ENCODE data around the gene RPS25. TPM values are rescaled to one million over a fixed set of nuclear protein-coding genes. Genes with fewer than 3 reads are reported as not detected.

RPS25 gene
- total RNA-seq, 1 donor from 2014 or later: 673 TPM

DNA sequence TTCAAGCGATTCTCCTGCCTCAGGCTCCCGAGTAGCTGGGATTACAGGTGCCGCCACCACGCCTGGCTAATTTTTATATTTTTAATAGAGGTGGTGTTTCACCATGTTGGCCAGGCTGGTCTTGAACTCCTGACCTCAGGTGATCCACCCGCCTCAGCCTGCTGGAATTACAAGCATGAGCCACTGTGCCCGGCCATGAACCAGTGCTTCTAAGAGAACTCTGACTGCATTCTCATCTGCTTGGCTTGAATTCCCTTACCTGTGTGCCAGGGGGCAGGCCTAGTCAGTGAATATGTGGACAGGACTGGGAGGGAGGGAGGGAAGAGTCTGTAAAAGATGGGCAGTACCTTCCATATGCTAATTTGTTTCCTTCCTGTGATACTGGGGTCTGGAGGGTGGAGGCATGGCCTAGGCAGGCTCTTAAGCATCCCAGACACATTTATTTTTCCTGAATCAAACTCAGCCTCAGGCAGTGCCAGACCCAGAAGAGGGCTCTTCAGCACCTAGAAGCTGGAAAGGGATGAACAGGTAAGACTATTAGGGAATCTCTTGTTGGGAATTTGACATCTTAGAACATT is 6.6 kb downstream of the RPS25 start:
- no peaks in the 10 kb centered on the region for H3K9me3 Mint-ChIP-seq (ENCODE audit: unreplicated experiment)
- H3K4me3 Mint-ChIP-seq (ENCODE audit: unreplicated experiment): no peak overlapping the region
- no peaks in the 10 kb centered on the region for H3K4me1 Mint-ChIP-seq (ENCODE audit: low read depth, unreplicated experiment)
- H3K27me3 Mint-ChIP-seq (ENCODE audit: unreplicated experiment): no peaks in the 10 kb centered on the region
- TF ChIP-seq, protein P1, sequence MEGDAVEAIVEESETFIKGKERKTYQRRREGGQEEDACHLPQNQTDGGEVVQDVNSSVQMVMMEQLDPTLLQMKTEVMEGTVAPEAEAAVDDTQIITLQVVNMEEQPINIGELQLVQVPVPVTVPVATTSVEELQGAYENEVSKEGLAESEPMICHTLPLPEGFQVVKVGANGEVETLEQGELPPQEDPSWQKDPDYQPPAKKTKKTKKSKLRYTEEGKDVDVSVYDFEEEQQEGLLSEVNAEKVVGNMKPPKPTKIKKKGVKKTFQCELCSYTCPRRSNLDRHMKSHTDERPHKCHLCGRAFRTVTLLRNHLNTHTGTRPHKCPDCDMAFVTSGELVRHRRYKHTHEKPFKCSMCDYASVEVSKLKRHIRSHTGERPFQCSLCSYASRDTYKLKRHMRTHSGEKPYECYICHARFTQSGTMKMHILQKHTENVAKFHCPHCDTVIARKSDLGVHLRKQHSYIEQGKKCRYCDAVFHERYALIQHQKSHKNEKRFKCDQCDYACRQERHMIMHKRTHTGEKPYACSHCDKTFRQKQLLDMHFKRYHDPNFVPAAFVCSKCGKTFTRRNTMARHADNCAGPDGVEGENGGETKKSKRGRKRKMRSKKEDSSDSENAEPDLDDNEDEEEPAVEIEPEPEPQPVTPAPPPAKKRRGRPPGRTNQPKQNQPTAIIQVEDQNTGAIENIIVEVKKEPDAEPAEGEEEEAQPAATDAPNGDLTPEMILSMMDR (IDR thresholded peaks at IDR 0.05; ENCODE audit: partially characterized antibody, unreplicated experiment): no peak
- DNase-seq: no peak
- no peak overlapping the region for H3K27ac Mint-ChIP-seq (ENCODE audit: unreplicated experiment)
- no peaks in the 10 kb centered on the region for H3K36me3 Mint-ChIP-seq (ENCODE audit: unreplicated experiment)

DNA sequence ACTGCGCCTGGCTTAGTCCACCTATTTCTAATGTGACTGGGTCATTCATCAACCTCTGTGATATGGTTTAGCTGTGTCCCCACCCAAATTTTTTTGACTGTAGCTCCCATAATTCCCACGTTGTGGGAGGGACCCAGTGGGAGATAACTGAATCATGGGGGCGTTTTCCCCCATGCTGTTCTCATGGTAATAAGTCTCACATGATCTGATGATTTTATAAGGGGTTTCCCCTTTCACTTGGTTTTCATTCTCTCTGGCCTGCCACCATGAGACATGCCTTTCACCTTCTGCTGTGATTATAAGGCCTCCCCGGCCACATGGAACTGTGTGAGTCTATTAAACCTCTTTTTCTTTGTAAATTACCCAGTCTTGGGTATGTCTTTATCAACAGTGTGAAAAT is 11.5 kb downstream of the RPS25 start:
- no peaks in the 10 kb centered on the region for H3K27me3 Mint-ChIP-seq (ENCODE audit: unreplicated experiment)
- H3K4me3 Mint-ChIP-seq (ENCODE audit: unreplicated experiment): no peak overlapping the region
- DNase-seq: no peak
- no peaks in the 10 kb centered on the region for H3K9me3 Mint-ChIP-seq (ENCODE audit: unreplicated experiment)
- H3K4me1 Mint-ChIP-seq (ENCODE audit: low read depth, unreplicated experiment): no peaks in the 10 kb centered on the region
- TF ChIP-seq, protein P1 (IDR thresholded peaks at IDR 0.05; ENCODE audit: partially characterized antibody, unreplicated experiment): no peak
- no peak overlapping the region for H3K27ac Mint-ChIP-seq (ENCODE audit: unreplicated experiment)
- no peaks in the 10 kb centered on the region for H3K36me3 Mint-ChIP-seq (ENCODE audit: unreplicated experiment)

DNA sequence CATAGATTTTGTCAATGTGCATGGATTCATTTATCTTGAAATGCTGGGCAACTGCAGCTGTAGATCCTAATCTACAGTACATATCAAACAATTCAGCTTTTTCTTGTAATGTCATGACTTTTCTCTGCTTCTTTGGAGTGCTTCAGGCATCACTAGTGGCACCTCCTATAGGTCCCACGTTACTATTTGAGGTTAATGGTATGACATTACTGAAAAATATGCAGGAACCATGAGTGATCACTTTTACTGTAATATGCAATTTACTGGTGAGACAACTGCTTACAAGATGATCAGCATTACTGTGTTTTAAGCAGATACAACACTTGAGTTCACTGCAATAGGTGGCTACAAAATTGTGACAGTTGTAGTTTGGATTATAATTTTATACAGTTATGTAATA is 17.2 kb downstream of the RPS25 start:
- H3K27me3 Mint-ChIP-seq (ENCODE audit: unreplicated experiment): peaks cover 2% of the 10 kb centered on the region
- no peak overlapping the region for H3K4me3 Mint-ChIP-seq (ENCODE audit: unreplicated experiment)
- peaks cover 4% of the 10 kb centered on the region for H3K4me1 Mint-ChIP-seq (ENCODE audit: low read depth, unreplicated experiment)
- peaks cover 2% of the 10 kb centered on the region for H3K9me3 Mint-ChIP-seq (ENCODE audit: unreplicated experiment)
- TF ChIP-seq, protein P1 (IDR thresholded peaks at IDR 0.05; ENCODE audit: partially characterized antibody, unreplicated experiment): no peak
- H3K27ac Mint-ChIP-seq (ENCODE audit: unreplicated experiment): no peak overlapping the region
- no peak for DNase-seq
- no peaks in the 10 kb centered on the region for H3K36me3 Mint-ChIP-seq (ENCODE audit: unreplicated experiment)

DNA sequence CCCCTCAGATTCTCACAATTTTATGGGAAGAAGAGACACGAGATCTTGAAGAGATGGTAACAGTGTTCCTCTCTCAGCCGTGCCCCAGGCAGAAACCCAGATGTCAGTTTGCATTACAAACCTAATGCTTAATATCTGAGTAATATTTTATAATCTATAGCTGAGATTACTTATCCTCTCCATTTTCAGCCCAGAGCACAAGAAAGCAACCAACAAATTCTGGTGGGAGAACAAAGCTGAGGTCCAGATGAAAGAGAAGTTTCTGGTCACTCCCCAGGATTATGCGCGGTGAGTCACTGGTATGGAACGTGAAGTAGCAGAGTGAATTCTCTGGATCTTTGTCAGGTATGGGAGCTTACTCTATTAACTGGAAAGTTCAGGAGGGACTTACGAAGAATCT is 19.3 kb downstream of the RPS25 start:
- peak overlapping the region; percentile 98 for H3K4me3 Mint-ChIP-seq (ENCODE audit: unreplicated experiment)
- H3K4me1 Mint-ChIP-seq (ENCODE audit: low read depth, unreplicated experiment): peaks cover 4% of the 10 kb centered on the region
- TF ChIP-seq, protein P1 (IDR thresholded peaks at IDR 0.05; ENCODE audit: partially characterized antibody, unreplicated experiment): no peak
- H3K36me3 Mint-ChIP-seq (ENCODE audit: unreplicated experiment): no peaks in the 10 kb centered on the region
- peak overlapping the region; percentile 95 for H3K27ac Mint-ChIP-seq (ENCODE audit: unreplicated experiment)
- peaks cover 2% of the 10 kb centered on the region for H3K9me3 Mint-ChIP-seq (ENCODE audit: unreplicated experiment)
- H3K27me3 Mint-ChIP-seq (ENCODE audit: unreplicated experiment): peaks cover 2% of the 10 kb centered on the region
- no peak for DNase-seq

DNA sequence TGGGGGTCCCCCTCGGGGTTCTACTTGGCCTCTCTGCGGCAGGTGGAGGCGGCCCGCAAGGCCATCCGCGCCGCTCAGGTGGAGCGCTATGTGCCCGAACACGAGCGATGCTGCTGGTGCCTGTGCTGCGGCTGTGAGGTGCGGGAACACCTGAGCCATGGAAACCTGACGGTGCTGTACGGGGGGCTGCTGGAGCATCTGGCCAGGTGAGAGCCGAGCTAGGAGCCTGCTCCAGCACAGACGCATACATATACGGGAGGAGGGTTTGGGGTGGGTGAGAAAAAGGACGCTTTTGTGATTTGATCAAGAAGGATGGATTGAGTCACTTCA is 19.8 kb downstream of the RPS25 start:
- peaks cover 4% of the 10 kb centered on the region for H3K4me1 Mint-ChIP-seq (ENCODE audit: low read depth, unreplicated experiment)
- TF ChIP-seq, protein P1 (IDR thresholded peaks at IDR 0.05; ENCODE audit: partially characterized antibody, unreplicated experiment): no peak
- peaks cover 5% of the 10 kb centered on the region for H3K9me3 Mint-ChIP-seq (ENCODE audit: unreplicated experiment)
- DNase-seq: no peak
- peaks cover 4% of the 10 kb centered on the region for H3K36me3 Mint-ChIP-seq (ENCODE audit: unreplicated experiment)
- peak overlapping the region; percentile 98 for H3K4me3 Mint-ChIP-seq (ENCODE audit: unreplicated experiment)
- H3K27me3 Mint-ChIP-seq (ENCODE audit: unreplicated experiment): peaks cover 4% of the 10 kb centered on the region
- peak overlapping the region; percentile 95 for H3K27ac Mint-ChIP-seq (ENCODE audit: unreplicated experiment)

Data from glutamatergic neuron (in vitro differentiated cells).